Endothelial cell of umbilical vein (primary cell): ENCODE measurements around the gene TIMM29.

Source experiments
- CTCF ChIP-seq, 2 donors: IDR thresholded peaks; 1 replicate in 1 of 2; 2 replicates in 1 of 2; pipeline ENCODE4 v1.5.1; 2011; ENCODE audit warnings: low read length in 2 of 2, mild to moderate bottlenecking in 2 of 2, moderate library complexity in 2 of 2, control low read depth in 1 of 2, inconsistent platforms in 1 of 2, low read depth in 1 of 2; ENCODE audit not compliant: insufficient read depth in 1 of 2; ENCODE audit errors: extremely low read depth in 1 of 2
- EZH2 ChIP-seq: IDR thresholded peaks from 2 replicates; pipeline ENCODE4 v1.6.1; 2012; ENCODE audit warnings: borderline replicate concordance, low read depth, mild to moderate bottlenecking, moderate library complexity, low read length, inconsistent platforms; ENCODE audit not compliant: severe bottlenecking

GRCh38 chr19:10889880-10890279 is 38.7 kb upstream of the TIMM29 start:
- TF ChIP-seq EZH2 = no peak
- no peak for TF ChIP-seq CTCF (IDR thresholded peaks at IDR 0.05; ENCODE audit: extremely low read depth in 1 of 2, insufficient read depth in 1 of 2, low read depth in 1 of 2, low read length in 2 of 2)
